ENCODE data around the gene SETD6. TPM values are rescaled to one million over a fixed set of nuclear protein-coding genes. Genes with fewer than 3 reads are reported as not detected.

The SETD6 gene
- total RNA-seq, 1 experiment from 2014 or later: 0.26 TPM

Other genes starting within 250 kb of the SETD6 start
- not detected in 2 replicates for gene PRSS54, start 220.5 kb upstream of the SETD6 start, total RNA-seq (2014; rRNA removed; shearing (Covaris generic))
- gene GINS3, start 123.0 kb upstream of the SETD6 start, total RNA-seq (2014; rRNA removed; shearing (Covaris generic)): 41.8 and 46.4 TPM in 2 replicates
- 8.7 and 9.0 TPM in 2 replicates for gene NDRG4, start 15.4 kb upstream of the SETD6 start, total RNA-seq (2014; rRNA removed; shearing (Covaris generic))
- gene CNOT1, start 114.3 kb downstream of the SETD6 start, total RNA-seq (2014; rRNA removed; shearing (Covaris generic)): 281 and 284 TPM in 2 replicates
- 10.1 and 12.5 TPM in 2 replicates for gene SLC38A7, start 169.3 kb downstream of the SETD6 start, total RNA-seq (2014; rRNA removed; shearing (Covaris generic))
- 163 and 173 TPM in 2 replicates for gene GOT2, start 218.8 kb downstream of the SETD6 start, total RNA-seq (2014; rRNA removed; shearing (Covaris generic))

Measured in SJCRH30 (cell line).